BLaER1 treated with 17β-estradiol and CSF1 and Interleukin-3, amounts not matched to agents 10 nM and 100 nM (cell line): ENCODE measurements around the gene IL19.
"Not testable (repeated sequence)": the region's sequence is repeated elsewhere in the genome, so short reads cannot be mapped to it uniquely, and the experiment has no call there.

ENCODE experiments used
- H3K27ac ChIP-seq, 11 experiments: shearing (Covaris generic); formaldehyde crosslinking; 2 replicates each; pipeline ENCODE4 v1.8.1; 2022
- H3K27me3 ChIP-seq, 11 experiments: shearing (Covaris generic); formaldehyde crosslinking; 2 replicates each; pipeline ENCODE4 v1.8.1; 2022
- H3K36me3 ChIP-seq, 11 experiments: shearing (Covaris generic); formaldehyde crosslinking; 2 replicates each; pipeline ENCODE4 v1.8.1; 2022
- H3K4me1 ChIP-seq, 10 experiments: shearing (Covaris generic); formaldehyde crosslinking; 2 replicates each; pipeline ENCODE4 v1.8.1; 2022
- H3K4me2 ChIP-seq, 11 experiments: shearing (Covaris generic); formaldehyde crosslinking; 2 replicates each; pipeline ENCODE4 v1.8.1; 2022
- H3K4me3 ChIP-seq, 10 experiments: shearing (Covaris generic); formaldehyde crosslinking; 2 replicates each; pipeline ENCODE4 v1.8.1; 2022
- H3K9ac ChIP-seq, 11 experiments: shearing (Covaris generic); formaldehyde crosslinking; 2 replicates each; pipeline ENCODE4 v1.8.1; 2022
- H3K9me3 ChIP-seq, 11 experiments: shearing (Covaris generic); formaldehyde crosslinking; replicated peaks in 1 of 11; 2 replicates each; pipeline ENCODE4 v1.8.1; 2022
- H4K20me1 ChIP-seq, 11 experiments: shearing (Covaris generic); formaldehyde crosslinking; 2 replicates each; pipeline ENCODE4 v1.8.1; 2022
- Cebpa-rat ChIP-seq, 11 experiments: shearing (Covaris generic); IDR thresholded peaks; 2 replicates each; pipeline ENCODE4 v1.8.1; 2022

IL19 gene

DNA sequence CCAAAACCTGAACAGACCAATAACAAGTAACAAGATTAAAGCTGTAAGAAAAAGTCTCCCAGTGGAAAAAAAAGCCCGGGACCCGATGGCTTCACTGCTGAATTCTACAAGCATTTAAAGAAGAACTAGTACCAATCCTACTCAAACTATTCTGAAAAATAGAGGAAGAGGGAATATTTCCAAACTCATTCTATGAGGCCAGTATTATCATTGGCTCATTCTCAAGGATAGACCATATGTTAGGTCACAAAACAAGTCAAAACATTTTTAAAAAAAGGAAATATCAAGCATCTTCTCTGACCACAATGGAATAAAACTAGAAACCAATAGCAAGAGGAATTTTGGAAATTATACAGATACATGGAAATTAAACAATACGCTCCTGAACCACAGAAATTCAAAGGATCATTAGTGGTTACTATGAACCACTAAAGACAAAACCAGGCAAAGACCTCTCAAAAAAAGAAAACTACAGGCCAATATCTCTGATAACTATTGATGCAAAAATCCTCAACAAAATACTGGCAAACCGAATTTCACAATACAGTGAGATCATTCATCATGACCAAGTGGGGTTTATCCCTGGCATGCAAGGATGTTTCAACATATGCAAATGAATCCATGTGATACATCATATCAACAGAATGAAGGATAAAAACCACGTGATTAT is 80.9 kb downstream of the IL19 start:
- Histone ChIP-seq H3K9me3 (peaks cover 5 to 18% (median 14%) of the 10 kb centered on the region in 11 experiments; a peak in 17 of 22 replicates), H3K36me3 (no peaks in the 10 kb centered on the region), H3K4me3 (no peak overlapping the region), H3K27ac (no peak overlapping the region), H4K20me1 (no peaks in the 10 kb centered on the region), H3K4me2 (no peak overlapping the region), H3K4me1 (peaks cover 0 to 8% (median 0%) of the 10 kb centered on the region in 10 experiments; a peak in 1 of 20 replicates), H3K9ac (no peak overlapping the region), H3K27me3 (no peaks in the 10 kb centered on the region)
- TF ChIP-seq Cebpa-rat (IDR thresholded peaks at IDR 0.05) = no peak

DNA sequence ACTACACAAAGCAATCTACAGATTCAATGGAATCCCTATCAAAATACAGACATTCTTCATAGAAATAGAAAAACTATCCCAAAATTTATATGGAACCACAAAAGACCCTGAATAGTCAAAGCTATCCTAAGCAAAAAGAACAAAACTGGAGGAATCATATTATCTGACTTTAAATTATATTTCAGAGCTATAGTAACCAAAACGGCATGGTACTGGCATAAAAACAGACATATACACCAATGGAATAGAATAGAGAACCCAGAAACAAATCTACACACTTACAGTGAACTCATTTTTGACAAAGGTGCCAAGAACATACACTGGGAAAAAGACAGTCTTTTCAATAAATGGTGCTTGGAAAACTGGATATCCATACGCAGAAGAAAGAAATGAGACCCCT is 82.1 kb downstream of the IL19 start:
- H3K9me3 ChIP-seq = peaks cover 5 to 18% (median 14%) of the 10 kb centered on the region in 11 experiments; a peak in 17 of 22 replicates
- H3K9ac ChIP-seq, H3K27ac ChIP-seq, H3K4me1 ChIP-seq, H3K4me3 ChIP-seq, H3K36me3 ChIP-seq, H3K27me3 ChIP-seq, H3K4me2 ChIP-seq, H4K20me1 ChIP-seq: not testable (repeated sequence)

DNA sequence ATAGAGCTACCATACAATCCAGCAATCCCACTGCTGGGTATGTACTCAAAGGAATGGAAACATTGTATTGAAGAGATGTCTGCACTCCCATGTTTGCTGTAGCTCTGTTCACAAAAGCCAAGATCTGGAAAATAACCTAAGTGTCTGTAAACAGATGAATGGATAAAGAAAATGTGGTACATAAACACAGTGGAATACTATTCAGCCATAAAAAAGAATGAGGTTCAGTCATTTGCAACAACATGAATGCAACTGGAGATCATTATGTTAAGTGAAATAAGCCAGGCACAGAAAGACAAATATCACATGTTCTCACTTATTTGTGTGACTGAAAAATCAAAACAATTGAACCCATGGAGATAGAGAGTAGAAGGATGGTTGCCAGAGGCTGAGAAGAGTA is 83.1 kb downstream of the IL19 start:
- Histone ChIP-seq H3K4me1 (peaks cover 4 to 13% (median 5%) of the 10 kb centered on the region in 10 experiments), H3K9me3 (peaks cover 5 to 18% (median 14%) of the 10 kb centered on the region in 11 experiments; a peak in 17 of 22 replicates)
- H3K9ac ChIP-seq, H3K36me3 ChIP-seq, H3K27me3 ChIP-seq, H3K4me3 ChIP-seq, H4K20me1 ChIP-seq, H3K4me2 ChIP-seq, H3K27ac ChIP-seq: not testable (repeated sequence)

DNA sequence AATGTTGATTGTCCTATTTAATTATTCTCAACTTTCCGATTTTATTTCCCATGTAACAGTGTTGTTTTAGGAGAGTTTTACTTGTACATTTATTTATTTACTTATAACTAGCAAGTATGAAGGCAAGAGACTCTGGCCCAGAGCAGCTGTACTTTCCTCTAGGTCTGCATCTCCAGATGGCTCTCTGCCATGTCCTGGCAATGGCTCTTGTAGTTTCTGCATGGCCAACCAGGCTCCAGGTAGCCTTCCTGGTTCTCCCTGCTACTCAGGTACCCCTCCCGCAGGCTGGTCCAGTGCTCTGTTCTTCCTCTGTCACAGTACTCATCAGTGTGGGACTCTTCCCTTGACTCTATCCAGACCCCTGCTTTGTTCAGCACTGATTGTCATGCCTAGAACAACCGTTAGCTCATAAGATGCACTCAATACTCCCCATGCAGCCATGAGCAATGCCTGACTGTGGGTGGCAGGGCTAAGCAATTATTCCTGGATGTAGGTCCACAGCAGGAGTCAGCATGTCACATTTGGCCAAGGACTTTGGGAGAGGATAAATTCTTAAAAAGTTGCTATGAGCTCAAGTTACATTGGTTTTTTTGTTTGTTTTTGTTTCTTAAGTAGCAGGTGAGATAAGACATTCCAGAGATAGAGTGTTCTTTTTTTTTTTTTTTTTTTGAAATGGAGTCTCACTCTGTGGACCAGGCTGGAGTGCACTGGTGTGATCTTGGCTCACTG is 84.0 kb downstream of the IL19 start:
- H3K27ac ChIP-seq = no peak overlapping the region
- H3K36me3 ChIP-seq = no peaks in the 10 kb centered on the region
- H3K4me2 ChIP-seq = no peak overlapping the region
- no peak overlapping the region for H3K9ac ChIP-seq
- TF ChIP-seq Cebpa-rat (IDR thresholded peaks at IDR 0.05) = no peak
- H3K4me1 ChIP-seq = peaks cover 11 to 21% (median 13%) of the 10 kb centered on the region in 10 experiments
- H3K4me3 ChIP-seq = no peak overlapping the region
- H3K9me3 ChIP-seq = peaks cover 5 to 18% (median 14%) of the 10 kb centered on the region in 11 experiments; a peak in 17 of 22 replicates
- no peaks in the 10 kb centered on the region for H4K20me1 ChIP-seq
- H3K27me3 ChIP-seq = no peaks in the 10 kb centered on the region

DNA sequence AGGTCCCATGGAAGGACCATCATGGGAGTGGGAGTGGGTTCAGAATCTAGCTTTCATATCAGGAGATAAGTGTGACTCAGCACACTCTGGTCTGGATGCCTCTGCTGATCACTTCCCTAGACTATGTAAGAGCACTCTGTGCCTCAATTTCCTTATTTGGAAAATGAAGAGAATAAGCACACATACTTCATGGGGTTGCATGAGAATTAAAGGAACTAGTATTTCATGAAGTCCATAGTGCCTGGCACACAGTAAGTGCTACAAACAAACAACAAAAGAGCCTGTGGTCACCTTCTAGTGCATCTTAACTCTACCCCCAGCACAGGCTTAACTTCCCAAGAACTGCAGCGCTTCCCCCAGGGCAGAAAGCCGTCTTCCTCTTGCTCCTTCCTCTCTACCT is 85.3 kb downstream of the IL19 start:
- no peak overlapping the region for H3K27ac ChIP-seq
- TF ChIP-seq Cebpa-rat (IDR thresholded peaks at IDR 0.05) = no peak

DNA sequence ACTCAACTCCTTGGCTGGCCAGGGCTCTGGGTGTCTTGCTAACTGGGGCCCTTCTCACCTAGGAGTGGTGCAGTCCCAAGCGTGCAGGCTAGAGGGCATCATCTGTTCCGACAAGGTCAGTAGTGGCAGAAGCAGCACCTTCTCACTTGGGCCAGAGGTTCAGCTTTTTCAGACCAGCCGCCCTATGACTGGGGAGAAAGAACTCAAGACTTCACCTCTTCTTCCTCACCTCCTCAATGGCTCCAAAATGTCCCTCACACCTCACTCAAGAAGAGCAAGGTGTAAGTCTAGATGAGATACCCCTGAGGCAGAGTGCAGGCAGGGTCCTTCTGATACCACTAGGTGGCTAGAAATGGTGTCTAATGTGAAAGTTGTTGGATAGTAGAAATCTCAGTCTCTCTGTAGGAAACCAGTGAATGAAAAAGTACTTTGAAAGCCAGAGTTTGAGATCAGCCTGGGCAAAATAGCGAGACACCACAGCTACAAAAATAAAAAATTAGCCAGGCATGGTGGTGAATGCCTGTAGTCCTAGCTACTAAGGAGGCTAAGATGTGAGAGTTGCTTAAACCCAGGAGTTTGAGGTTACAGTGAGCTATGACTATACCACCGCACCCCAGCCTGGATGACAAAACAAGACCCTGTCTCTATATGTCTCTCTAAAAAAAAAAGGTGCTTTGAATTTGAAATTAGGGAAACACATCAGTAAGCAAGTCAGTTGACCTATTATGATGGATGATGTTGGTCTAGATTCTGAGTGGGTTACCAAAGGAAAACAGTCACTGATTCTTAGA is 86.3 kb downstream of the IL19 start:
- Histone ChIP-seq H3K27me3 (no peaks in the 10 kb centered on the region), H3K4me3 (no peak overlapping the region), H4K20me1 (no peaks in the 10 kb centered on the region), H3K36me3 (no peaks in the 10 kb centered on the region), H3K4me1 (peaks cover 11 to 21% (median 13%) of the 10 kb centered on the region in 10 experiments), H3K9me3 (peaks cover 5 to 17% (median 13%) of the 10 kb centered on the region in 11 experiments; a peak in 17 of 22 replicates), H3K9ac (no peak overlapping the region), H3K4me2 (no peak overlapping the region), H3K27ac (no peak overlapping the region)
- no peak for TF ChIP-seq Cebpa-rat (IDR thresholded peaks at IDR 0.05)

More for the DNA sequence above, 85.3 kb downstream of the IL19 start:
- no peak overlapping the region for H3K4me3 ChIP-seq
- H3K36me3 ChIP-seq = no peaks in the 10 kb centered on the region
- no peak overlapping the region for H3K9ac ChIP-seq
- H3K27me3 ChIP-seq = no peaks in the 10 kb centered on the region
- H3K4me2 ChIP-seq = peak overlapping the region in 1 of 11 experiments; percentile 28; a peak in 1 of 22 replicates
- H3K4me1 ChIP-seq = peaks cover 11 to 21% (median 13%) of the 10 kb centered on the region in 10 experiments
- peaks cover 5 to 18% (median 14%) of the 10 kb centered on the region in 11 experiments; a peak in 17 of 22 replicates for H3K9me3 ChIP-seq
- H4K20me1 ChIP-seq = no peaks in the 10 kb centered on the region

DNA sequence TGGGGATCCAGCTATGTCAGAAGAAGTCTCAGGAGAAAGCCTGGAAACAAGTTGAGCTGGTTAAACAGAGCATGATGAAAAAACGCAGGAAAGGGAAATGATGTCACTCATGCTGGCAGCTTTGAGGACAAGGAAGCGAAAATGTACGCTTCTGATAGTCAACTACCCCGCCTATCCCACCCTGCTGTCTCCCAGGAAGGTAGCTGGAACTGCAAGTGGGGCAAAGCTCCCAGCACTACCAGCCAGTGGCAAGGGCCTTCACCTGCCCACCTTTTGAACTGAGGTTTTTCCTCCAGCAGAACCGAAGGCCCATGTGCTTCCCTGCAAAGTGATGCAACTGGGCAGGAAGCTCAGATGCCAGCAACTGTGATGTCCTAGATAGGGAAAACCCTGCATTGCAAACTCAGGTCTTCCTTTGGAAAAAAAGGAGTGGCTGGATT is 88.5 kb downstream of the IL19 start:
- H3K36me3 ChIP-seq = no peaks in the 10 kb centered on the region
- H3K27ac ChIP-seq = peak overlapping the region in 8 of 11 experiments; percentile 24 to 61 (median 48); a peak in 14 of 22 replicates
- H3K27me3 ChIP-seq = no peaks in the 10 kb centered on the region
- no peak overlapping the region for H3K4me3 ChIP-seq
- H3K9me3 ChIP-seq = no peaks in the 10 kb centered on the region; a peak in 1 of 22 replicates
- TF ChIP-seq Cebpa-rat (IDR thresholded peaks at IDR 0.05) = no peak
- H3K4me2 ChIP-seq = peak overlapping the region; percentile 43 to 76 (median 63)
- no peaks in the 10 kb centered on the region for H4K20me1 ChIP-seq
- H3K4me1 ChIP-seq = peaks cover 11 to 21% (median 13%) of the 10 kb centered on the region in 10 experiments
- H3K9ac ChIP-seq = no peak overlapping the region

DNA sequence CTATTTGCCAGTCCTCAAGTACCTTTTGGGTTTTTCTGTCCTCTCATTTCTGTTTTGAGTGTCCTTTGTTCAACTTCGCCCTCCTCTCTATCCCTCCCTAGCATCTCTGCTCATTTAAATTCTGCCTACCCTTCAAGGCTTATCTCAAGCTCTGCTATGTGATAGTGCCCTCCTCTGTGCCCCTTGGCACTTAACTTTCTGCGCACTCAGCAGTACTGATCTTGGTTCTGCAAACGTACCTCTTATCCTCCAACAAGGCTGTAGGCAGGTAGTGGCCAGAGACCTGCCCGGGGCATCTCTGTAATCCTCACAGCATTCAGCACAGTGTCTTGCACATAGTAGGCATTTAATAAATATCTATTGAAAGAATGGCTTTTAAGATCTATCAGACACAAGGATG is 89.6 kb downstream of the IL19 start:
- no peaks in the 10 kb centered on the region for H3K27me3 ChIP-seq

DNA sequence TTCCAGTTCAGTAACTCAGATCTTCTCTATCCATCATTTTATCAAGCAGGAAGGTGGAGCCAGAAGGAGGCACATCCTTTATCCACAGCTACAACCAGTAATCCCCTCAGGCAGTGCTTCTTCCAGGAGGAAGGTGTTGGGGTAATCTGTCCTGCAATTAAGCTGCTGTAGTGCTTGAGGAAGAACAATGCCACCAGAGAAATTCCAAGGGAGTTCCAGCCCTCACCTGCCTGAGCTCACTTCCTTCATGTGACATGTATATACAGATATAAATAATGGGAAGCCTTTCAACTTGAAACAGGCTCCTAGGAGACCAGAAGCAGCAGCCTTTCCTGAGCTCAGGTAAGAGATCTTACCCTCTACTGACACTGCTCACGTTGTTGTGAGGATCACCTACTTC is 92.7 kb downstream of the IL19 start:
- H3K4me3 ChIP-seq = no peak overlapping the region
- H3K9ac ChIP-seq = no peak overlapping the region
- no peaks in the 10 kb centered on the region for H4K20me1 ChIP-seq
- H3K27me3 ChIP-seq = no peaks in the 10 kb centered on the region
- no peak overlapping the region for H3K27ac ChIP-seq
- H3K9me3 ChIP-seq = no peaks in the 10 kb centered on the region
- no peak for TF ChIP-seq Cebpa-rat (IDR thresholded peaks at IDR 0.05)
- H3K36me3 ChIP-seq = no peaks in the 10 kb centered on the region
- H3K4me1 ChIP-seq = peaks cover 11 to 14% (median 13%) of the 10 kb centered on the region in 10 experiments
- H3K4me2 ChIP-seq = no peak overlapping the region

More for the DNA sequence above, 89.6 kb downstream of the IL19 start:
- no peak overlapping the region for H3K4me2 ChIP-seq
- H3K27ac ChIP-seq = no peak overlapping the region
- no peaks in the 10 kb centered on the region for H4K20me1 ChIP-seq
- no peaks in the 10 kb centered on the region for H3K36me3 ChIP-seq
- no peak overlapping the region for H3K4me3 ChIP-seq
- TF ChIP-seq Cebpa-rat (IDR thresholded peaks at IDR 0.05) = no peak
- H3K4me1 ChIP-seq = peaks cover 11 to 21% (median 13%) of the 10 kb centered on the region in 10 experiments
- no peak overlapping the region for H3K9ac ChIP-seq
- H3K9me3 ChIP-seq = no peaks in the 10 kb centered on the region; a peak in 1 of 22 replicates
